Measurements from ENCODE around the gene MALAT1. TPM values are rescaled to one million over a fixed set of nuclear protein-coding genes. Genes with fewer than 3 reads are reported as not detected.

MALAT1 gene
- total RNA-seq, result 10,790 and 14,969 TPM in 2 replicates

GRCh38 chr11:65498977-65499712, at the start of gene MALAT1:
Gene MALAT1 (plus strand): TSS chr11:65499045.

DNA sequence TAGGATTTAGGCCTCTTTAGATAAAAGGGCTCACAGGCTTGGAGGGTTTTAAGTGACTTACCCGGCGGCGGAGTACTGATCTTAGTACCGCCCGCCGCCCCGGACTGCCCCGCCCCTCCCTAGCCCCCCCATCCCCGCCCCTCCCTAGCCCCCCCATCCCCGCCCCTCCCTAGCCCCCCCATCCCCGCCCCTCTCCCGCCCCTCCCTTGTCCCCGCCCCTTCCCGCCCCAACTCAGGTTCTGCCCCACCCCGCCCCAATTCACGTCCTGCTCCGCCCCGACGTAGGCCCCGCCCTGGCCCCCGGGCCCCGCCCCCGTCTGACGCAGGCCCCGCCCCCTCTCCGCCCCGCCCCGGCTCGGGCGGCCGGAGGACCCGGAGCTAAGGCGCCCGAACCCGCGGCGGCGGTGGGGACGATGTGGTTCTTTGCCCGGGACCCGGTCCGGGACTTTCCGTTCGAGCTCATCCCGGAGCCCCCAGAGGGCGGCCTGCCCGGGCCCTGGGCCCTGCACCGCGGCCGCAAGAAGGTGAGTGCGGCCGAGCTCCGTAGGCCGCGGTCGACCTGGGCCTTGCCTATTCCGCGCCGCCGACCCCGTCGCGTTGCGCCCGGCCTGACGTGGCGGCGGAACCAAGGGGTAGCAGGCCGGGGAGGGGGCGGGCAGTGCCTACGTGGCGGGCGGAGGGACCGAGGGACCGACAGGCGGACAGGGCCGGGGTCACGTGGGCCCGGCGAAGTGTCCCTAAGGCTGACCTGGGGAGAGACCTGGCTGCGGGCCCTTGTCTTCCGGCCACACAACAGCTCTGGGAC, 26.1 kb downstream of the MALAT1 start, which contains the start of gene SCYL1:
Gene SCYL1 (plus strand): TSS at position 343 of the 805 bp plus-strand sequence. CDS start 71 bp downstream, at position 414.

Other genes with a start within 250 kb of the MALAT1 start
- gene POLA2, start 237.1 kb upstream of the MALAT1 start, total RNA-seq, result 2.5 and 4.4 TPM in 2 replicates
- gene CDC42EP2, start 184.2 kb upstream of the MALAT1 start, total RNA-seq, result 15.8 and 19.8 TPM in 2 replicates
- gene DPF2, start 165.2 kb upstream of the MALAT1 start, total RNA-seq, result 33.1 and 33.4 TPM in 2 replicates
- gene TIGD3, start 144.3 kb upstream of the MALAT1 start, total RNA-seq, result 0.07 and 0.13 TPM in 2 replicates
- 2.8 and 3.1 TPM in 2 replicates for gene SLC25A45, start 116.4 kb upstream of the MALAT1 start, total RNA-seq
- 32.6 and 47.5 TPM in 2 replicates for gene FRMD8, start 112.4 kb upstream of the MALAT1 start, total RNA-seq
- gene NEAT1, start 76.2 kb upstream of the MALAT1 start, total RNA-seq, result 311 and 515 TPM in 2 replicates
- 97.8 and 105 TPM in 2 replicates for gene SCYL1, start 26.0 kb downstream of the MALAT1 start, total RNA-seq
- 138 and 166 TPM in 2 replicates for gene LTBP3, start 59.3 kb downstream of the MALAT1 start, total RNA-seq
- 31.5 and 37.9 TPM in 2 replicates for gene ZNRD2, start 71.4 kb downstream of the MALAT1 start, total RNA-seq
- 23.5 and 41.3 TPM in 2 replicates for gene FAM89B, start 73.5 kb downstream of the MALAT1 start, total RNA-seq
- 97.6 and 153 TPM in 2 replicates for gene EHBP1L1, start 77.0 kb downstream of the MALAT1 start, total RNA-seq
- gene KCNK7, start 96.8 kb downstream of the MALAT1 start, total RNA-seq, result 0.07 and 0.10 TPM in 2 replicates
- gene MAP3K11, start 115.2 kb downstream of the MALAT1 start, total RNA-seq, result 21.7 and 32.6 TPM in 2 replicates
- 24.2 and 36.9 TPM in 2 replicates for gene PCNX3, start 116.7 kb downstream of the MALAT1 start, total RNA-seq
- 23.3 and 23.8 TPM in 2 replicates for gene SIPA1, start 139.1 kb downstream of the MALAT1 start, total RNA-seq
- 22.9 and 30.1 TPM in 2 replicates for gene RELA, start 163.9 kb downstream of the MALAT1 start, total RNA-seq
- 37.6 and 42.1 TPM in 2 replicates for gene KAT5, start 213.2 kb downstream of the MALAT1 start, total RNA-seq
- 17.4 and 20.1 TPM in 2 replicates for gene RNASEH2C, start 221.8 kb downstream of the MALAT1 start, total RNA-seq

Measured in smooth muscle cell of the pulmonary artery (primary cell).